GM19099 (cell line): ENCODE results near the gene THYN1.
A peak's percentile ranks its signal among the peaks of the same experiment; 100 is the strongest.

Experiments
- POLR2A ChIP-seq: IDR thresholded peaks from 3 replicates; pipeline ENCODE4 v1.6.1; 2011; ENCODE audit warnings: low read depth; ENCODE audit not compliant: insufficient read length; ENCODE audit errors: extremely low read depth

The THYN1 gene

DNA sequence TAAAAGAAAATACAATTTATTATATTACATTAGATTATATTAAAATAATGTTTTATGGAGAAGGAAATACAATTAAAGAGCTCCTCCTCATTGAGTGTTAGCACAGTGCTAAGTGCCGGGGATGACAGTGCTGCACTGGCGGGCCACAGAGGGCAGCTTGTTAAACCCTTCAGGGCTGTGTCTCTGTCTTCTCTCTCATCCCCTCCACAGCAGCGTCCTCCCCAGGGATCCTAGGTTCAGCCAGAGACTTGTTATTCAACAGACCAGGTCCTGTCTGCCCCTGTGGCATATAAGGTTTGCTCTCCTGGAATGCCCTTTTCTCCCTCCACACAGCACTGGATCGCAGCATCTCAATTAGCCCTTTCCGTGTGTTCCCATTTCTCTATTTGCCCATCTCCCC lies 14.2 kb downstream of the THYN1 start:
- TF ChIP-seq POLR2A = no peak

DNA sequence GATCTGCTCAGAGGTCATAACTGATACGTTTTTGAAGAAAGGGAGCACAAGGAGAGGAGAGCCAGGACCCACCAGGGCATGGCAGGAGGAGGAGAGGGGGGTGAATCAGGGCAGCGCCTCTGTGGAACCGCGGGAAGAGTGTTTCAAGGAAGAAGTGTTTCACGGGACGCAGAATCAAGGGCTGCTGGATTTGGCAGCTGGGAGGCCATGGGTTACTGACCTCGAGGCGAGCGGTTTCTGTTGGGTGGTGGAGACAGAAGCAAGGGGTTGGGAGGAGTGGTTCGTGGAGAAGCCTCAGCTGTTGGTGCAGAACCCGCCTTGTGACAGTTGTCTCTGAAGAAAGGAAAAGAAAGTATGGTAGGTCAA lies 15.6 kb downstream of the THYN1 start:
- no peak for TF ChIP-seq POLR2A

DNA sequence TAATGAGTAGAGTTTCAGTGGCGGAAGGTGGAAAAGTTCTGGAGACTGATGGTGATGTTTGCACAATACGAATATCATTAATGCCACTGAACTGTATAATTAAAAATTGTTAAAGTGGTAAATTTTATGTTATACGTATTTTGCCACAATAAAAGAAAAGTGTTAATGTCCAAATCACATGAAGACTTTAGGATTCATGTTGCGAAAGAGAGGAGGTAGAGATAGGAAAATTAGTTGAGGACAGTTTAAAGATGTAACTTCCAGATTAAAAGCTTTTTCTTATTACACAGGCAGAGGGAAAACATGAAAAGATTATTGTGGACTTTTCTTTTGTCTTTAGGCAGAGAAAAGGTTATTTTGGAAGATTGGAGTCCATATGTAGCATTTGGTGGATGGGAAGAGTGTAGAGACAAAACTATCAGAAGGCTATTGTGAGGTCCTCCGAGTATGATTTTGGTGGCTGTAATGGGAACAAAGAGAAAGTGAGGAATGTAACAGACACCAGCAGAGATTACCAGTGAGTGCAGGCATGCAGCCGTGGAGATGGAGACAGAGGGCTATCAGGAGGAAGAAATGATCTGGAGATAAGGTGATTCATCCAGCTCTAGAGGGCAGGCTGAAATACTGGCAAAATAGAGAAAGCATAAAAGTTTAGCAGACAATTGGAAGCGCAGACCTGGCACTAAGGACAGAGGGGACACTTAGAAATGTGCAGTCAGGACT lies 16.2 kb downstream of the THYN1 start:
- TF ChIP-seq POLR2A = no peak

DNA sequence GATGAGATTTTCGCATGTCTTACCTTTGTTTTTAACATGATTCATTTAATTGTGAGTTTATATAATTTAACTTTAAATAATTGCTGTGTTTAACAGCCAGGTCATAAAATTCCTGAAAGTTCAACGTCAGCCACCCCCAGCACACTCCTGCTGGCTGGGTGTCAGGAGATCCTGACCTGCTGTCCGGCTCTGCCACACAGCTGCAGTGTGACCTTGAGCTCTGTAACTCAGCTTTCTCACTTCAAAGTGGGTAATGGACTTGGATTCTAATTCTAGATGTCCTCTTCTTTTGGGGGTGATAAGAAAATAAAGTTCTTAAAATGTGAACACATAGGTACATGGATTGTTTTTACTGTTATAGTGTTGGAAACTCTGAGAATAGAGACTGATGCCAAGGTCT lies 17.8 kb downstream of the THYN1 start:
- no peak for TF ChIP-seq POLR2A

DNA sequence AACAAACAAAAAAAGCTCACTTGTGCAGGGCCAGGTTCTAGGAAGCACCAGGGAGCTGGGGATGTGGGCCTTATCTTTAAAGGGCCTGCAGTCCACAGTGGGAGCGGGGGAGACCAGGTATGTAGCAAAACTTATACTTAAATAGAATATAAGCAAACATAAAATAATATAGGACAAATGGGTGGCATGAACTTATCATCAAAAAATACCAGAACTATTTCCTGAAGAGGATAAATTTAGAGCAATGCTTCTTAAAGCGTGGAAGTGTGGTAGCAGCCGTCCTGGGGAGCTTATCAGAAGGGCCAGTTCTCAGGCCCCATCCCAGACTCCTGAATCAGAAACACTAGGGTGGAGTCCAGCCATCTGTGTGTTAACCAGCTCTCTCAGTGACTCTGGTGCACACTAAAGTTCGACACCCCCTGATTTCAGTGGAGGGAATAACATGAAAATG lies 19.4 kb downstream of the THYN1 start:
- no peak for TF ChIP-seq POLR2A

DNA sequence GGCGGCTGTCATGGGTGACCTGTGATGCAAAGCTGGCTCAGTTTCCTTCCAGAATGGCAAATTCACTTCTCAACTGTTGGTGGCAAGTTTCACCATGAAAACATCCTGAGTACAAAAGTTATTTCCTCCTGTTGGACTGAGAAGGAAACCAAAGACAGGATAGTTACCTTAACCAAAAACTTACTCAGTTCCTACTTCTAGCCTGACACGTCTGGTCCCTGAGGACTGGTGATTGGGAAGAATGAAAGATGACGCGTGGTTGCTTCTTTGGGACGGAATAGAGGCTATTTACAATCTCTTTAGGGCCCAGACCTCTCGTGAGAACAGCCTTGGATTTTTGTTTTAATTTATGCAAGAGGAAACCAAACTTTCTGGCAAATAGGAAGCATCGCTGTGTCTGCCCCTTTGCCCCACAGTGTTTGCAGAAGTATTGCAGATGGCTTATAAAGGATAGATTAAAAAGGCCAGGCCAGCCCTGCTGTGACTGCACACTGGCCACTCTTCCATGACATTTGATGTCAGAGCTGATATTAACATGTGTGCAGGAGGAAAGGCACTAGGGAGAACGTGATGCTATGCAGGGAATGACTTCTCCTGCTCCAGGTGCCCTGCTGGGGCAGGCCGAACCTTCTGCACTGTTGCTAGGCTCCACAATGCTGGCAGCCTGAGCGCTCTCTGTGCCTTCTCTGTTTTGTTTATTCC lies 21.0 kb downstream of the THYN1 start:
- TF ChIP-seq POLR2A = no peak

DNA sequence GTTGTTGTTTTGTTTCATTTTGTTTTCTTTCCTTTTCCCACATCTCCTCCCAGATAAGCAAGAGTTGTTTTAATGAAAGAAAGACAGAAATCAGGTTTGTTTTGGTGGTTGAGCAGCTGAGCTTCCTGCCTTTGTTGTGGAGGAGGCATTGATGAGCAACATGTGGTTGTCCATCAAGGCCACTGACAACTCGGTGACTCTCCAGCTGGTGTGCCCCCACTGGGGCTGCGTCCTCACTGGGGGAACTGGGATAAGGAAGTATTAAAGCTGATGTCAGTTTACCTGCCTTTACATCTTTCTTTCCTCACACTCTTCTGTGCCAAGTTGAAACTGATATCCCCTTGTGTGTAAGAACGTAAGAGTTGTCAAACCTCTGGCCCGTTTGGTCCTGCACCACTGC lies 22.8 kb downstream of the THYN1 start:
- no peak for TF ChIP-seq POLR2A

DNA sequence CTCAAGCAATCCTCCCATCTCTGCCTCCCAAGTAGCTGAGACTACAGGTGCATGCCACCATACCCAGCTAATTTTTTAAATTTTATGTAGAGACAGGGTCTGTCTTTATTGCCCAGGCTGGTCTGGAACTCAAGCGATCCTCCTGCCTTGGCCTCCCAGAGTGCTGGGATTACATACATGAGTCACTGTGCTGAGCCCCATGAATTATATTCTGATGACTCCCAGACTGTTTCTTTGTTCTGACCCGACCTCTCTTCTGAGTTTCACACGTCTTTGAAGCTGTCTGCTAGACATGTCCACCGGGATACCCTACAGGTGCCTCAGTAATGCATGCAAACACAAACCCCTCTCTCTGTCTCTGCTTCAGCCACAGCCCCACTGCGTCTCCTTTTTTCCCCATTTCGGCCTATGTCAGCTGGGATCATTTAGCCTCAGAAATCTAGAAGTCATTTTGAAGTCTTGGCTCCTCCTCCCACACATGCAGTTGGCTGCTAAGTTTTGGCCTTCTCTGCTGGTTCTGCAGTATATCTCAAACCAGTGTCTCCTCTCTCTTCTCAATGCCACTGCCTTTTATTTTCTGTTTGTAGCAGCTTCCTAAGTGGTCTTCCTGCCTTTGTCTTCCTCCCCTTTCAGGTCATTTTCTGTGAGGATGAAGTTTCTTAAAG lies 23.9 kb downstream of the THYN1 start:
- TF ChIP-seq POLR2A = no peak

DNA sequence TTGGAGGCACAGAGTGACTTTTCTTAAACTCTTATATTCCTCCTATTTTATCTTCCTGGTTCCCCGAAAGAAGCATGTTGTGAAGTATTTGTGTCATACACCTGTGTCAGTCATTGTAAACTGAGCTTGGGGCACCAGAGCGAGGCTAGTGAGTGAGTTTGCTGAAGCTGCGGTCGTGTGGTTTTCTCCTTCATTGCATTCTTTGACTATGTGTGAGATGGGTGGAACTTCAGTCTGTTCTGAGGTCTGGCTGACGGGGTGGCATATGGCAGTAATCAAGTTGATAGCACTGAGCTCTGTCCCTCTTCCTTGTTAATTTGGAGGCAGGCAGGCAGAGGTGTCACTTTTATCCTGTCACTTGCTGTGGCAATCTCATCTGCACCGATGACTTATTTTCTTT lies 24.5 kb downstream of the THYN1 start:
- no peak for TF ChIP-seq POLR2A

DNA sequence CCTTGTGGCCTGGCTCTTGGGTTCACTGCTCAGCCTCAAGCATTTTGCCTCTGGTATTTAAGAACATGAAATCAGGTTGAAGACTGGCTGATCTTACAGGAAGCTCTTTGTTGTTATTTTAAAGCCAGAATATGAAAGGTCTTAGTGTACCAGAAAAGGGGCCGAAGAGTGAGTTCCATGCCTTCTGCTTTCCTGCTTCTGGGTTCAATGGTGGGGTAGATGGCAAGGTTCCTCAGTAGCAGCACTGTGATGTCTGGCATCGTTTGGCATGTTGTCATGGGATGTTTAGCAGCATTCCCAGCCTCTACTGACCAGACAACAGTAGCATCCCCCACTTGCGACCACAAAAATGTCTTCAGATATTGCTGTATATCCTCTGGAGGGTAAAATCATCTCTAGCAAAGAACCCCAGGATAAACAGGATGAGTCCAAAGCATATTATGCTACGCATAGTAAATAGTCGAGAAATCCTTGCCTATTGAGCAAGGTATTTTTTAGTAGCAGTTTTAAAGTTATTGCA lies 26.3 kb downstream of the THYN1 start:
- TF ChIP-seq POLR2A = no peak

DNA sequence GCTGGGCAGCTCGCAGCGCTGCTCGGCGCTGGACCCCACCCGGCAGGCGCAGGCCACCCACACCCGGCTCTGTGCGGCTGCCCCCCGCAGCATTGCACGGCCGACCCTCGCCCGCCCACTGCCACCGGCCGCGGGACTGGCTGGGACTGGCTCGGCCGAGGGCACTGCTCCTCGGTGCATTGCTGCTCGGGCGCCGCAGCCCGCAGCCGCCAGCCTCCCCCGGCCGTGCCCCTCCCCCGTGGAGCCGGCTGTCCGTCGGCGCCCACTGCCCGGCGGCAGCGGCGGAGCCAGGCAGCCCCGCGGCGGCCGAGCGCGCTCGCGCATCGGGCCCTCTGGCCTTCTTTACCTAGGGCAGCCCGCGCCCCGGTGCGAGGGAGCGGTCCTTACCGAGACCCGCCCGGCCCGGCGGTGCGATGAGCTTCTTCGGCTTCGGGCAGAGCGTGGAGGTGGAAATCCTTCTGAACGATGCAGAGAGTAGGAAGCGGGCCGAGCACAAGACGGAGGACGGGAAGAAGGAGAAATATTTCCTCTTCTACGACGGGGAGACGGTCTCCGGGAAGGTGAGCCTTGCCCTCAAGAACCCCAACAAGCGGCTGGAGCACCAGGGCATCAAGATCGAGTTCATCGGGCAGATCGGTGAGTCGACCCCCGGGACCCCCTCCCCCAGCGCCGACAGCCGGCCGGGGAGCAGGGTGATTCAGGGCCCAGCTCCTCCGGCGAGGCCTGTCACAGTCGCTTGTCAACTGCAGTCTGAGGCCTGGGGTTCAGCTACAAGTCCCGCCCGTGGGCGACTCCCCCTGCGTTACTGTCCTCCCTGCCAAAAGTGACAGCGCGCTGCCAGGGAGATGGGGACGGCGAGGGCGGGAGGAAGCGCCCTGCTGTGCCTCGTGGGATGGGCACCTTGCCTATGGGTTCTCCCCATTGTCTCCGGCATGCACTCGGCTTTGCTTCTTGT lies 28.2 kb downstream of the THYN1 start:
- no peak for TF ChIP-seq POLR2A

DNA sequence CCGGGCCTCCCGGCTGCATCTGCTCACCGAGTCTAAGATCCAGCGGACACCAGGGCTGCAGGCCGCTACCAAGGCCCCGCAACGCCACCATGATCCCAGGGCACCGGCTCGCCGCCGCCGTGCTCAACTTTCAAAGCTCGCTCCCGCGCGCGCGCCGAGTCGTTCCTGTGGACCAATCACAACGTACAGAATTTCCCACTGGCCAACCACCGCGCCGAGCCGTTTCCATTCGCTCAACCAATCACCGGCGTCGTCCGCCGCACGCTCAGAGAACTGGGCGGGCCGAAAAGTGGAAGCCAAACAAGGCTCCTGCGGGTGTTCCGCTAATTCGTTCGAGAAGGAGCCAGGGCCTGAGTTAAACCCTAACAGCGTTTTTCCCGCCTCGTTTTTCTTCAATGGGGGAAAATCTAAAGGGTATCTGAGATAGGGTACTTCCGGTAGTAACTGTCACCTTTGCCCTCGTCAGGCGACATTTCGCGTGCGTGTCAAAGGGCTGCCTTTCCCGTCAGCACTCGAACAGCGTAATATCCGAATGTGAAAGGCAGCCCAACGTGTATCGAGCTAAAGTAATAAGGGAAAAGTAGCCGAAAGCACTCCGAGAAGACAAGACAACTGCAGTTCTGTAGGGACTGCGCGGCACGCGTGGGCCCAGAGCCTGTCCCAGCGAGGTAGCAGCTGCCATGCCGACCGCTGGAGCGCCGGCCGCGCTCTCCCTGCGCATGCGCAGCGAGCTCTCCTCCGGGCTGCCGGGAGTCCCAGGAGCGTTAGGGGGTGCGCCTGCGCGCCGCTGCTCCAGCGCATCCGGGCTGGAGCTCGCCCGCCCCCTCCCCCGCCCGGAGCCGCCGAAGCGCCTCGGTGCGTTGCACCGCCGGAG lies 29.1 kb downstream of the THYN1 start, which contains the start of the genes NCAPD3 and VPS26B:
Gene NCAPD3, minus strand, starts transcription at position 132 of the 874 bp plus-strand sequence. Its CDS starts 41 bp downstream, at position 91.
Gene VPS26B, plus strand, starts transcription at position 836 of the 874 bp plus-strand sequence. CDS start 452 bp downstream, outside the sequence.
- peak; percentile 89 for TF ChIP-seq POLR2A

DNA sequence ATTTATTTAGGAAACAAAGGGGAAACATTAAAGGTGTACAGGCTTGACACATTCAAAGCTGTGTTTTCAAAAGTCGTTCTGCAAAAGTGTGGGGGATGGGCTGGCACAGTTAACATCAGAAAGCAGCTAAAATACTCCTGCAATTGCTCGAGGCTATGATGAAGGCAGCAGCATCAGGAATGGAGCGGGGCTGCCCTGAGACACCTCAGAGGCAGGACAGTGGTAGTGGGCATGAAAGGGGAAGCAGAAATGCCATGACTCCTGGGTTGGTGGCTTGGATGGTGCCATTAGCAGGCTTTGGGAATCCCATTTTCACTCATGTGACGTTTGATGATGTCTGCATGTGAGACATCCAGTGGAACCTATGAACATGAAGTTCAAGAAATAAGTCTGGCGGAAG lies 30.0 kb downstream of the THYN1 start:
- TF ChIP-seq POLR2A = no peak
